ENCODE measurements around the gene OBP2B. TPM values are rescaled to one million over a fixed set of nuclear protein-coding genes. Genes with fewer than 3 reads are reported as not detected.
A peak's percentile ranks its signal among the peaks of the same experiment; 100 is the strongest.
"Not testable (repeated sequence)": the region's sequence is repeated elsewhere in the genome, so short reads cannot be mapped to it uniquely, and the experiment has no call there.

Gene OBP2B
- total RNA-seq, 1 donor from 2014 or later = not detected

DNA sequence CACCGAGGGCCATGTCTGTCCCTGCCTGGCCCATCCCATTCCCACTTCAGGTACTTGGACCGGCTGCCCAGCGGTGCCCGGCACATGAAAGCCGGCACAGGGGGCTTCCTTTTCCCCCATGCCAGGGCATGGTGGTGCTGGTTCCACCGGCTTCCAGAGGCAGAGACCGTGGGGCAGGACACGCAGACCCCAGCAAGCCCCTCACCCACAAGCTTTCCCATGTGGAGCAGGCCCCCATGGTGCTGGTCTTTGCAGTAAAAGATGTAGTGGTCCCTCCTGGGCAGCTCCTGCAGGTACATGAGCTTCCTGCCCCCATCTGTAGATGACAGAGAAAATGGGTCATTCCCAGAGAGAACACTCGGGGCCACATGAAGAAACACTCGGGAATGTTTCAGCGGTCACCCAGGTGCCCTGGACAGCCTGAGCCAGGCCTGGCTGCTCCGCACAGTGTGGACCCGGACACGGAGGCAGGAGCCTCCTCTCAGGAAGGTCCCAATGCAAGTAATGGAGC is 2.0 kb downstream of the OBP2B start:
- Mint-ChIP-seq H3K27me3 (peaks cover 21% of the 10 kb centered on the region), H3K4me3 (no peak overlapping the region), H3K9me3 (no peaks in the 10 kb centered on the region), H3K36me3 (no peaks in the 10 kb centered on the region), H3K4me1 (ENCODE audit: unreplicated experiment) (no peaks in the 10 kb centered on the region), H3K27ac (no peak overlapping the region)
- TF ChIP-seq, protein P1, sequence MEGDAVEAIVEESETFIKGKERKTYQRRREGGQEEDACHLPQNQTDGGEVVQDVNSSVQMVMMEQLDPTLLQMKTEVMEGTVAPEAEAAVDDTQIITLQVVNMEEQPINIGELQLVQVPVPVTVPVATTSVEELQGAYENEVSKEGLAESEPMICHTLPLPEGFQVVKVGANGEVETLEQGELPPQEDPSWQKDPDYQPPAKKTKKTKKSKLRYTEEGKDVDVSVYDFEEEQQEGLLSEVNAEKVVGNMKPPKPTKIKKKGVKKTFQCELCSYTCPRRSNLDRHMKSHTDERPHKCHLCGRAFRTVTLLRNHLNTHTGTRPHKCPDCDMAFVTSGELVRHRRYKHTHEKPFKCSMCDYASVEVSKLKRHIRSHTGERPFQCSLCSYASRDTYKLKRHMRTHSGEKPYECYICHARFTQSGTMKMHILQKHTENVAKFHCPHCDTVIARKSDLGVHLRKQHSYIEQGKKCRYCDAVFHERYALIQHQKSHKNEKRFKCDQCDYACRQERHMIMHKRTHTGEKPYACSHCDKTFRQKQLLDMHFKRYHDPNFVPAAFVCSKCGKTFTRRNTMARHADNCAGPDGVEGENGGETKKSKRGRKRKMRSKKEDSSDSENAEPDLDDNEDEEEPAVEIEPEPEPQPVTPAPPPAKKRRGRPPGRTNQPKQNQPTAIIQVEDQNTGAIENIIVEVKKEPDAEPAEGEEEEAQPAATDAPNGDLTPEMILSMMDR (conservative IDR thresholded peaks at IDR 0.05) = no peak
- peak; percentile 60 for DNase-seq (ENCODE audit: extremely low spot score, unreplicated experiment)

DNA sequence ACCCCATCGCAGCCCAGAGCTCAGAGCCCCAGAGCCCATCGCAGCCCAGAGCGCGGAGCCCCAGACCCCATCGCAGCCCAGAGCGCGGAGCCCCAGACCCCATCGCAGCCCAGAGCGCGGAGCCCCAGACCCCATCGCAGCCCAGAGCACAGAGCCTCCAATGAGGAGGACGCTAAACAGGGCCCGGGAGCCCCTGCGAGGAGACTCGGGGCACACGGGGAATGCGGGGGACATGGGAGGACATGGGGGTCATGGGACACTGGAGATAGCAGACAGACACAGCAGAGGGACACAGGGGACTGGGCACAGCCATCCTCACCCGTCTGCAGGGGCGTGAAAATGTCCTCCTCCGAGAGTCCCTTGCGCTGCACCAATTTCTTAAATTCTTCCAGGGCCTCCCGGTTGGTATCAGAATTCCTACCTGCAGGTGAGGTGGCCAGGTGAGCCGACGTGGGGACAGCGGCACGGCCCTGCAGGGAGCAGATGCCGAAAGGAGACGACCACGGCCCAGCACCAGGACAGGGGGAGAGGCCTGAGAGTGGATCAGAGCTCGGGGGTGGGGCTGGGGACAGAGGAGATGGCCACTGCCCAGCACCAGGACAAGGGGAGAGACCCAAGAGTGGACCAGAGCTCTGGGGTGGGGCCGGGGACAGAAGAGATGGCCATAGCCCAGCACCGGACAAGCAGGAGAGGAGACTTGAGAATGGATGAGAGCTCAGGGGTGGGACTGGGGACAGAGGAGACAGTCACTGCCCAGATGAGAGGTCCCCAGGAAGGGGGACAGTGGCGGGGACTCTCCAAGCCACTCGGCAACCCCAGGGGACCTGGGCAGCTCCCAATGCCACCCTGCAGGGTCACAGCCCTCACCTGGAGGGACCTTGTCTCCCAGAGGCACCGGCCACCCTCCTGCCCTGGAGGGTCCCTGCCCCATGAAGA is 2.8 kb downstream of the OBP2B start:
- no peaks in the 10 kb centered on the region for H3K36me3 Mint-ChIP-seq
- no peaks in the 10 kb centered on the region for H3K4me1 Mint-ChIP-seq (ENCODE audit: unreplicated experiment)
- DNase-seq (ENCODE audit: extremely low spot score, unreplicated experiment) = peak; percentile 67
- peaks cover 19% of the 10 kb centered on the region for H3K27me3 Mint-ChIP-seq
- H3K27ac Mint-ChIP-seq = no peak overlapping the region
- H3K9me3 Mint-ChIP-seq = no peaks in the 10 kb centered on the region
- H3K4me3 Mint-ChIP-seq = no peak overlapping the region
- TF ChIP-seq, protein P1 (conservative IDR thresholded peaks at IDR 0.05) = no peak

DNA sequence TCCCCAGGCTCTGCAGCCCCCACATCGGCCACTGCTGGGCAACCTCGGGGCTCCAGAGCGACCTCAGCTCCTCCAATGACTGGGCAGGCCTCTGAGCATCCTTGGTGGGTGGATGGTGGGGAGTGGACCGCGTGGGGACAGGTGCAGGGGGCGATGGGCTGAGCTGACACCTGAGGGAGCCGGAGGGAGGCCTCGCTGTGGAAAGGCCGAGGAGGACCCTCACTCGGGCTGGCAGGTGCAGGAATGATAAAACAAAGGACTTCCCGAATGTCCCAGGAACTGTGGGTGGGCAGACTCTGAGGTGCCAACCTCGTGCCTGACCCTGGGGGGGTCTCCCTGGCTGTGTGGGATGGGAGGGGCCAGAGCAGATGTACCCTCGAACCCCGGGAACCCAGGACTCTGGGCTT is 3.6 kb downstream of the OBP2B start:
- not testable (repeated sequence) for H3K36me3 Mint-ChIP-seq; H3K27ac Mint-ChIP-seq; H3K4me3 Mint-ChIP-seq; H3K9me3 Mint-ChIP-seq; H3K4me1 Mint-ChIP-seq (ENCODE audit: unreplicated experiment)
- H3K27me3 Mint-ChIP-seq = peaks cover 14% of the 10 kb centered on the region
- DNase-seq (ENCODE audit: extremely low spot score, unreplicated experiment) = peak; percentile 62

DNA sequence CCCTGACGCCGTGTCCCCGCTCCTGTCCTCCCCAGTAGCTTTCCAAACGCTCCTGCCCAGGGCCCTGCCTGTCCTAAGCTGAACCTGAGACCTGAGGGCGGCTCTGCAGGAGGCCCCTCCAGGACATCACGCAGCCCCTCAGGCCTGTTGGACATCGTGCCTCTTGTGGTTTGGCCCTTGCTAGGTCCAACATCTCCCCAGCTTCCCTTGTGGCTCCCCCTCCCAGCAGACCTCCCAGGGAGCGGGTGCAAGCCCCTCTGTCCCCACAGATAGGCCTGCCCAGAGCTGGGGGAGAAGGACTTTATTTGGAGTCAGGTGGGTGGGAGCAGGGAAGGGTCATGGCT is 4.1 kb downstream of the OBP2B start:
- Mint-ChIP-seq H3K27me3 (peaks cover 9% of the 10 kb centered on the region), H3K27ac (no peak overlapping the region), H3K9me3 (no peaks in the 10 kb centered on the region), H3K4me3 (no peak overlapping the region), H3K36me3 (no peaks in the 10 kb centered on the region), H3K4me1 (ENCODE audit: unreplicated experiment) (no peaks in the 10 kb centered on the region)
- TF ChIP-seq, protein P1 (conservative IDR thresholded peaks at IDR 0.05) = no peak
- no peak for DNase-seq (ENCODE audit: extremely low spot score, unreplicated experiment)

DNA sequence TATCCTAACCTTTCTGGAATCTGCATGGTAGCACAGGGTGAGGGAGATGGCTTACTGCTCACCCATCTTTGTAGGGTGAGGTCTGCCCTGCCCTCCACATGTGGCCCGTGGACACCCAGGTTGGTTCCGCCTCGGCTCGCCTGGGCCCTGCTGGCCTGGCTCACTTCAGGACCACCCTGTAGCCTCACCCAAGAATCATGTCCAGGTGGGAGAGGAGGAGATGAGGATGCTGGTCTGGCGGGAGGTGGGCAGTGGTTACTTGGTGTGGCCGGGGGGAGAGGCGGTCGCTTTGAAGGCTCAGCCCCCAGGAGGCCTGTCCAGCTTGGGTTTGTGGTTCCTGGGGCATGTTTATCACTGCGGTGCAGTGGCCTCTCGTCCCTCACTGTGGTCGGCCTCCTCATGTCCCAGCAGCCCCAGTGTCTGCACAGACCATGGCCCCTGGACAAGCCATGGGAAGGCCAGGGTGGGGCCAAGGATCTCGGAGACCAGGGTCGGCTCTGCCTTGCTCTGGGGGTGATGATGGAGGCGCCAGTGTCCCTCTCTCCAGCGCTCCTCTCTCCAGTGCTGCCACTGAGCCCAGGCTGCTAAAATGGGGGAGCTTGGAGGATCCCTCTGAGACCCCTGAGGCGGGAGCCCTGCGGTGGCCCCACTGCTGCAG is 4.6 kb downstream of the OBP2B start:
- Mint-ChIP-seq H3K36me3 (no peaks in the 10 kb centered on the region), H3K9me3 (no peaks in the 10 kb centered on the region), H3K4me3 (no peak overlapping the region), H3K27me3 (peaks cover 8% of the 10 kb centered on the region), H3K4me1 (ENCODE audit: unreplicated experiment) (no peaks in the 10 kb centered on the region), H3K27ac (no peak overlapping the region)
- TF ChIP-seq, protein P1 (conservative IDR thresholded peaks at IDR 0.05) = no peak
- peak; percentile 61 for DNase-seq (ENCODE audit: extremely low spot score, unreplicated experiment)
